Activated naive CD4-positive, alpha-beta T cell treated with anti-CD3 and anti-CD28 coated beads for 36 hours (primary cell): ENCODE results near the gene MAP3K4. TPM values are rescaled to one million over a fixed set of nuclear protein-coding genes. Genes with fewer than 3 reads are reported as not detected.

Source experiments
- CTCF ChIA-PET: fragments of 350-600 bp; sonication (Branson Sonifier 250); formaldehyde crosslinking; loops from one replicate; lab custom pipeline; 2021; ENCODE audit warnings: antibody characterized with exemption; lab: Charles Lee
- DNase-seq: peaks from one replicate; pipeline ENCODE4 v3.0.0-alpha.2; 2020
- H3K27ac Mint-ChIP-seq: one replicate; pipeline ENCODE4 v1.8.0; 2021; ENCODE audit warnings: mild to moderate bottlenecking, mixed read lengths
- H3K27me3 Mint-ChIP-seq: one replicate; pipeline ENCODE4 v1.8.0; 2021; ENCODE audit warnings: low read depth, mixed read lengths
- H3K36me3 Mint-ChIP-seq: one replicate; pipeline ENCODE4 v1.8.0; 2021; ENCODE audit warnings: low read depth, mixed read lengths
- H3K4me1 Mint-ChIP-seq: one replicate; pipeline ENCODE4 v1.8.0; 2021; ENCODE audit warnings: low read depth, mixed read lengths
- H3K4me3 Mint-ChIP-seq: one replicate; pipeline ENCODE4 v1.8.0; 2021; ENCODE audit warnings: mild to moderate bottlenecking, moderate library complexity, mixed read lengths
- H3K9me3 Mint-ChIP-seq: one replicate; pipeline ENCODE4 v1.8.0; 2021; ENCODE audit warnings: mixed read lengths
- intact Hi-C: fragments of 100-400 bp; cut with micrococcal nuclease; formaldehyde crosslinking; loops from one replicate; pipeline ENCODE4 v1.15.1; 2023
- total RNA-seq, 2 experiments: library from RNA; stranded (reverse); gene quantifications; one replicate each; pipeline ENCODE4 v1.2.3, GENCODE V29; 2021

Gene MAP3K4
- total RNA-seq, 2 experiments from 2014 or later = 36.0 to 42.6 TPM

GRCh38 chr6:160996131-160996601 is 4.6 kb downstream of the MAP3K4 start:
- H3K9me3 Mint-ChIP-seq = no peaks in the 10 kb centered on the region
- DNase-seq = no peak
- H3K4me1 Mint-ChIP-seq = peaks cover 43% of the 10 kb centered on the region
- H3K27ac Mint-ChIP-seq = no peak overlapping the region
- H3K4me3 Mint-ChIP-seq = no peak overlapping the region
- CTCF ChIA-PET = interaction anchor here (0.6 kb wide), 1 partner anchor 64 kb away, joined by 3 read pairs; no protein-coding TSS in a partner anchor
- intact Hi-C loops = no loop called here
- no peaks in the 10 kb centered on the region for H3K27me3 Mint-ChIP-seq
- H3K36me3 Mint-ChIP-seq = peaks cover 9% of the 10 kb centered on the region

DNA sequence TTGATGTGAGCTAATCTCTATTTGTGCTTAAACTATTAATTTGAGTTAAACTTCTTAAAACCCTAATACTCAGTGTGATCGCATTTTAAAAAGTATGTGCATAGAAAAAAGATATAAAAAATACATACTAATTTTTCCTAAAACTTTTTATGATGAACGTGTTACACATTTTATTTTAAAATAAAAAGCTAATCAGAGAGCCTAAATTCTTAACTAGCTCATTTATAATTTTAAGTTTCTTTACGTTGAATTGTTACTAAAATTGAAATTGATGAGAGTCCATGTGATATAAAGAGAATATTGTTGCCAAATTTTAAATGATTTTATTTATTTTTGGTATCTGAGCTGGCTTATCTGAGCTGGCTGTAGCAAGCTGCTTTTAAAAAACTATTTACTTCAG is 6.6 kb downstream of the MAP3K4 start:
- H3K9me3 Mint-ChIP-seq = no peaks in the 10 kb centered on the region
- H3K27ac Mint-ChIP-seq = no peak overlapping the region
- H3K27me3 Mint-ChIP-seq = no peaks in the 10 kb centered on the region
- no peak overlapping the region for H3K4me3 Mint-ChIP-seq
- peaks cover 9% of the 10 kb centered on the region for H3K36me3 Mint-ChIP-seq
- intact Hi-C loops = no loop called here
- peaks cover 39% of the 10 kb centered on the region for H3K4me1 Mint-ChIP-seq
- no peak for DNase-seq
- CTCF ChIA-PET = interaction anchor here (0.6 to 1.3 kb wide), 4 partner anchors 15 to 112 kb away, joined by 3 to 5 read pairs (median 3); no protein-coding TSS in a partner anchor

DNA sequence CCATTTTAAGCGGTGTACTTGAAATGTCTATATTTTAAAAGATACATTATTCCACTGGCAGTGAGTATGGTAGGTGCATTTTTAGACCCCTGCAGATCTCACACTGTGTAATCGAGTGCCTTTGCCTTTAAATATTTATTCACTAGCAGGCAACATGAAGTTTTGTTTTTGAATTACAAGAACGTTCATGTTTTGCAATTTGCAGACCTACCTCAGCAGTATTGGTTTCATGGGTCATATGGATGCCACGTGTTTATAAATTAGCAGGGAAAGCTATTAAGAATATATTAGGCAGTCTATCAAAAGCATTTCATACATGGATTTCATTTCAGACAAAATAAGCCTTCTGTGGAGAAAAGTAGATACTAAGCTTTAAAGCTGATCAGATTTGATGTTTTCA is 7.2 kb downstream of the MAP3K4 start:
- intact Hi-C loops = no loop called here
- DNase-seq = no peak
- Mint-ChIP-seq H3K4me3 (no peak overlapping the region), H3K36me3 (peaks cover 9% of the 10 kb centered on the region), H3K9me3 (no peaks in the 10 kb centered on the region), H3K4me1 (peaks cover 35% of the 10 kb centered on the region), H3K27me3 (no peaks in the 10 kb centered on the region), H3K27ac (no peak overlapping the region)
- CTCF ChIA-PET = interaction anchor here (0.6 to 1.3 kb wide), 5 partner anchors 14 to 1070 kb away, joined by 3 to 5 read pairs (median 3); no protein-coding TSS in a partner anchor

GRCh38 chr6:160999516-160999915 is 7.9 kb downstream of the MAP3K4 start:
- intact Hi-C loops = no loop called here
- H3K4me1 Mint-ChIP-seq = peaks cover 28% of the 10 kb centered on the region
- H3K36me3 Mint-ChIP-seq = peaks cover 9% of the 10 kb centered on the region
- H3K27me3 Mint-ChIP-seq = no peaks in the 10 kb centered on the region
- no peaks in the 10 kb centered on the region for H3K9me3 Mint-ChIP-seq
- H3K27ac Mint-ChIP-seq = no peak overlapping the region
- DNase-seq = no peak
- CTCF ChIA-PET = interaction anchor here (0.6 to 1.3 kb wide), 2 partner anchors 70 to 1071 kb away, joined by 3 read pairs; no protein-coding TSS in a partner anchor
- H3K4me3 Mint-ChIP-seq = no peak overlapping the region

- intact Hi-C loops = no loop called here
- no peaks in the 10 kb centered on the region for H3K27me3 Mint-ChIP-seq
- CTCF ChIA-PET = interaction anchor here (0.6 kb wide), 1 partner anchor 221 kb away, joined by 3 read pairs; no protein-coding TSS in a partner anchor
Measured at GRCh38 chr6:161000632-161001031, 9.1 kb downstream of the MAP3K4 start.

DNA sequence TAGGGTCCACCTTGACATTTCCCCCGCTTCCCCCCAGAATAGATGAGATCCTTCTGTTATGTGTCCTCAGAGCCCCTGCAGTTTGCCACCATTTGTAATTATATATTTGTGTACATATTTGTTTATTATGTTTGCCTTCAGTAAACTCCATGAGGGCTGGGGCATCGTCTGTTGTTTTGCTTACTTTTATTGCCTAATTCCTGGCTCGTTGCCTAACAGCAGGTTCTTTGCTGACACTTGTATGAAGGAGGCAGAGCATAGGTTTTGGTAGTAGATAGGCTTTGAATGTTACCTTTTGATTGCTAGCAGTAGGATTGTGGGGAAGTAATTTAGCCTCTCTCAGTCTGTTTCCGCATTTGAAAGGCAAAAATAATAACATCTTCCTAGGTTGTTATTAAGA is 9.9 kb downstream of the MAP3K4 start:
- intact Hi-C loops = no loop called here
- no peak for DNase-seq
- Mint-ChIP-seq H3K27me3 (no peaks in the 10 kb centered on the region), H3K27ac (no peak overlapping the region), H3K36me3 (peaks cover 6% of the 10 kb centered on the region), H3K4me3 (no peak overlapping the region), H3K4me1 (peaks cover 16% of the 10 kb centered on the region), H3K9me3 (no peaks in the 10 kb centered on the region)
- CTCF ChIA-PET = no interaction called here

More at GRCh38 chr6:161000632-161001031, 9.1 kb downstream of the MAP3K4 start:
- no peak for DNase-seq
- Mint-ChIP-seq H3K4me3 (no peak overlapping the region), H3K4me1 (peaks cover 22% of the 10 kb centered on the region), H3K9me3 (no peaks in the 10 kb centered on the region), H3K27ac (no peak overlapping the region), H3K36me3 (peaks cover 9% of the 10 kb centered on the region)

DNA sequence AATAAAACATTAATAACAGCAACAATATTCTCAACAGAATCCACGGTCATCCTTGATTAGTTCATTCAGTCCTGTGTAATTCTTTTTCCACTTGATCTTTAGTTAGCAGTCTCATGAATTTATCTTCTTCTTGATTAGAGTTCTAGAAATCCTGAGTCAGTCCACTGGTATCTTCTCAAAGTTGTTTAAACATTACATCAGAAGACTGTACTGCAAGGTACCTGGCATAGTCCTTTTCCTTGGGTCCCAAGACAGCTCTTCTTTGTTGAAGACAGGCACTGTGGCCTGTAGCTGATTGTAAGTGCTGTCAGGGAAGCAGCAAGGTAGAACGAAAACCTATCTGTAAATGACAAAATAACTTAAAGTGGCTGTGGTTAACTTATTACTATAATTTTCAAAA is 11.8 kb downstream of the MAP3K4 start:
- Mint-ChIP-seq H3K9me3 (no peaks in the 10 kb centered on the region), H3K27ac (no peak overlapping the region), H3K36me3 (peaks cover 5% of the 10 kb centered on the region), H3K4me3 (no peak overlapping the region), H3K27me3 (no peaks in the 10 kb centered on the region), H3K4me1 (peaks cover 13% of the 10 kb centered on the region)
- CTCF ChIA-PET = no interaction called here
- DNase-seq = no peak
- intact Hi-C loops = no loop called here

DNA sequence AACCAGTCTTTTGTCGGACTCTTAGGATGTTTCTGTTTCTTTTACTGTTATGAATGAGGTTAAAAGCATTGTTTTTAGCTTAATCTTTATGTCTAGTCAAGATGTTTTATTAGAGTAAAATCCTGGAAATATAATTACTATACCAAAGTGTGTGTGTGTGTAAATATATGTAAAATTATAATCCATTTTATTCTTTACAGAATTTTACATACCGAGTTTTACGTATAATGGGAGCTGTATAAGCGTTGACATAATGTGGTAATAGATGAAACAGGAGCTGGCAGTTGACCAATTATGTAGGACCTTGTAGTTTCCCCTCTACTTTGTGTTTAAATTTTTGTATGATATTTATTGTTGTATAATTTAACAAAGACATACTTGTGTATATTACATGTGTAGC is 16.7 kb downstream of the MAP3K4 start:
- Mint-ChIP-seq H3K4me1 (peaks cover 27% of the 10 kb centered on the region), H3K36me3 (peaks cover 5% of the 10 kb centered on the region), H3K27me3 (no peaks in the 10 kb centered on the region), H3K27ac (no peak overlapping the region), H3K9me3 (no peaks in the 10 kb centered on the region), H3K4me3 (no peak overlapping the region)
- intact Hi-C loops = loop anchor here (5.0 kb wide), 1 partner anchor 364 kb away; no protein-coding TSS in a partner anchor
- DNase-seq = no peak
- CTCF ChIA-PET = interaction anchor here (1.1 kb wide), 1 partner anchor 16 kb away, joined by 4 read pairs; no protein-coding TSS in a partner anchor

GRCh38 chr6:161009991-161010390 is 18.4 kb downstream of the MAP3K4 start:
- Mint-ChIP-seq H3K27ac (no peak overlapping the region), H3K9me3 (no peaks in the 10 kb centered on the region), H3K4me3 (no peak overlapping the region), H3K36me3 (peaks cover 7% of the 10 kb centered on the region), H3K27me3 (no peaks in the 10 kb centered on the region), H3K4me1 (peaks cover 35% of the 10 kb centered on the region)
- intact Hi-C loops = loop anchor here (5.0 kb wide), 1 partner anchor 362 kb away; no protein-coding TSS in a partner anchor
- no peak for DNase-seq
- CTCF ChIA-PET = no interaction called here

GRCh38 chr6:161010418-161010817 is 18.8 kb downstream of the MAP3K4 start:
- Mint-ChIP-seq H3K27me3 (no peaks in the 10 kb centered on the region), H3K4me3 (no peak overlapping the region), H3K4me1 (peaks cover 39% of the 10 kb centered on the region), H3K27ac (no peak overlapping the region), H3K9me3 (no peaks in the 10 kb centered on the region), H3K36me3 (peaks cover 9% of the 10 kb centered on the region)
- CTCF ChIA-PET = no interaction called here
- no peak for DNase-seq
- intact Hi-C loops = no loop called here

DNA sequence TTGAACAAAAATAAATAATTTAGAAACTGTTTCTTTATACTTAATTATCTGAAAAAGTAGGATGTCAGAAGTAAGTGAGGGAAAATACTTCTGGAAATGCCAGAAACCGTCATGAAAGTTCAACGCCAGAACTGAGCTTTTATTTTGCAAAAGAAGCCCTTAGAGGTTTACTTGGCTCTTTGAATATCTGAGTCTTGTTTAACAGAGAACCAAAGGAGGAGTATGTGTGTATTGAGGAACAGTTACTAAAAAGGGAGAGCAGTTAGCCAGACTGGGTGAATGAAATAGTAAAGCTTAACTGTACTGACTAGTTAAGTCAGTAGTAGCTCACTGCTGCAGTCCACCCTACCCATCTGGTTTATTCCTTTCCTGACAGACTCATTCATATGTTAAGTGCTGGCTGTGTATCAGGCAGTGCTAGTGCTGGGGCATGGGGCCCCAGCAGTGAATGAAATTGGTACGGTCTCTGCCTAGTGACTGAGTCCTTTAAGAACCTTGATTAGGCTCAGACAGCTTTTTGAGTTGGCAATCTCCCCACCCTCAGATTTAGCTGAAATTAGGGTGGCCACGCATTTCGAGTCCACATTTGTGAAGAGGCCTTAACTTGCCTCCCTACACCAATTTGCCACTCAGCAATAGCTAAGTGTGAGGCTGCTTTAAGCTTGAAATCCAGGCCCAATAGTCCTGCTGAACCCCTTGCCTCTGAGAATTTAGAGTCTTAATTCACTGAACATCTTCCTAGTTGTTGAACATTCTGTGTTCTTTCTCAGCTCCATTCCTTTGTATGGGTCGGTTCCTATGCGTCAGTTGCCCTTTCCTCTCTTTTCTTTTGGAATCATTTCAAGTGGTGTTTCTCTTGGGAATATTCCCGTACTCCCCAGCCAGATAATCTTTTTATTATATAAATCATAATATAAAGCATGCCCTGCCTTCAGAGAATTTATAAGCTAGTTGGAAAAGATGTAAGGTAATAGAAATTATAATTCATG is 20.2 kb downstream of the MAP3K4 start:
- Mint-ChIP-seq H3K27me3 (no peaks in the 10 kb centered on the region), H3K9me3 (no peaks in the 10 kb centered on the region), H3K36me3 (peaks cover 13% of the 10 kb centered on the region), H3K27ac (no peak overlapping the region), H3K4me1 (peaks cover 46% of the 10 kb centered on the region), H3K4me3 (no peak overlapping the region)
- intact Hi-C loops = no loop called here
- DNase-seq = no peak
- CTCF ChIA-PET = interaction anchor here (1.2 kb wide), 1 partner anchor 14 kb away, joined by 5 read pairs; no protein-coding TSS in a partner anchor

DNA sequence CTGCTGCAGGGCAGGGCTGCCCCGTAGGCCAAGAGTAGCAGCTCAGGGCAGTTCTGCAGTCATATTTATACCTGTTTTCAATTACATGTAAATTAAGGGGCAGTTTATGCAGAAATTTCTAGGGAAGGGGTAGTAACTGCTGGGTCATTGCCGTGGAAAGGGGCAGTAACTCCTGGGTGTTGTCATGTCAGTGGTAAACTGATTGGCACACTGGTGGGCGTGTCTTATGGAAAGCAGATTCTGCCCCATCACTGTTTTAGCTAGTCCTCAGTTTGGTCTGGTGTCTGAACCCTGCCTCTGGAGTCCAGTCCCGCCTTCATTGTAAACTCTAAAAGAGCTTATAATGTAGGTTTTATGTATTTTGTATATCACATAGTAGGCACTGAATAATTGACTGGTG is 22.1 kb downstream of the MAP3K4 start:
- no peak for DNase-seq
- H3K27ac Mint-ChIP-seq = no peak overlapping the region
- H3K4me1 Mint-ChIP-seq = peaks cover 47% of the 10 kb centered on the region
- intact Hi-C loops = no loop called here
- no peaks in the 10 kb centered on the region for H3K9me3 Mint-ChIP-seq
- H3K4me3 Mint-ChIP-seq = no peak overlapping the region
- CTCF ChIA-PET = no interaction called here
- H3K27me3 Mint-ChIP-seq = no peaks in the 10 kb centered on the region
- peaks cover 8% of the 10 kb centered on the region for H3K36me3 Mint-ChIP-seq
